ENCODE data around the gene SH3PXD2A. TPM values are rescaled to one million over a fixed set of nuclear protein-coding genes. Genes with fewer than 3 reads are reported as not detected.

SH3PXD2A gene
- total and polyA plus RNA-seq, 7 experiments from 2014 or later, result 0.54 to 20.5 (median 9.9) TPM

GRCh38 chr10:103808780-103809179, 46.6 kb downstream of the SH3PXD2A start:
- H3K36me3 Mint-ChIP-seq, result no peaks in the 10 kb centered on the region
- POLR2A ChIA-PET, result no interaction called here
- intact Hi-C loops (cut with micrococcal nuclease), result no loop called here

GRCh38 chr10:103807996-103808395, 47.4 kb downstream of the SH3PXD2A start:
- no peak overlapping the region for H3K4me3 ChIP-seq (ENCODE audit: low read length)
- peaks cover 0 to 5% of the 10 kb centered on the region in 2 donors for H3K4me1 ChIP-seq (ENCODE audit: control insufficient read depth in 2 of 2, insufficient read depth in 2 of 2, low read length in 2 of 2)
- H3K36me3 ChIP-seq (ENCODE audit: control insufficient read depth in 2 of 3, insufficient read depth in 3 of 3, low read length in 3 of 3), result no peaks in the 10 kb centered on the region
- H3K9me3 ChIP-seq (ENCODE audit: control insufficient read depth in 2 of 3, low read length in 3 of 3), result no peaks in the 10 kb centered on the region
- peaks cover 9 to 17% (median 12%) of the 10 kb centered on the region in 7 donors for H3K4me1 Mint-ChIP-seq
- ChIA-PET CTCF (no interaction called here), POLR2A (no interaction called here)
- peaks cover 0 to 4% (median 0%) of the 10 kb centered on the region in 5 donors for H3K27me3 Mint-ChIP-seq
- H3K36me3 Mint-ChIP-seq, result no peaks in the 10 kb centered on the region
- H3K4me3 Mint-ChIP-seq, result no peak overlapping the region
- H3K27ac ChIP-seq (ENCODE audit: low read depth, low read length), result no peak overlapping the region
- H3K27me3 ChIP-seq (ENCODE audit: control insufficient read depth in 2 of 2, insufficient read depth in 2 of 2, low read length in 2 of 2), result no peaks in the 10 kb centered on the region
- ATAC-seq (no peak), DNase-seq (no peak)
- H3K9me3 Mint-ChIP-seq, result no peaks in the 10 kb centered on the region
- intact Hi-C loops (cut with micrococcal nuclease), result no loop called here
- no peak overlapping the region for H3K27ac Mint-ChIP-seq

More at GRCh38 chr10:103808780-103809179, 46.6 kb downstream of the SH3PXD2A start:
- DNase-seq, result no peak
- no peak overlapping the region for H3K4me3 Mint-ChIP-seq
- H3K27me3 ChIP-seq (ENCODE audit: control insufficient read depth in 2 of 2, insufficient read depth in 2 of 2, low read length in 2 of 2), result no peaks in the 10 kb centered on the region
- no peak for ATAC-seq
- H3K4me1 ChIP-seq (ENCODE audit: control insufficient read depth in 2 of 2, insufficient read depth in 2 of 2, low read length in 2 of 2), result peaks cover 0 to 4% of the 10 kb centered on the region in 2 donors
- H3K27ac Mint-ChIP-seq, result no peak overlapping the region
- no peaks in the 10 kb centered on the region for H3K36me3 ChIP-seq (ENCODE audit: control insufficient read depth in 2 of 3, insufficient read depth in 3 of 3, low read length in 3 of 3)
- peaks cover 0 to 4% (median 0%) of the 10 kb centered on the region in 5 donors for H3K27me3 Mint-ChIP-seq
- no peaks in the 10 kb centered on the region for H3K9me3 ChIP-seq (ENCODE audit: control insufficient read depth in 2 of 3, low read length in 3 of 3)
- CTCF ChIA-PET, result interaction anchor here (0.7 kb wide), 1 partner anchor 97 kb away, joined by 3 read pairs; no protein-coding TSS in a partner anchor
- H3K9me3 Mint-ChIP-seq, result no peaks in the 10 kb centered on the region
- H3K27ac ChIP-seq (ENCODE audit: low read depth, low read length), result no peak overlapping the region
- H3K4me1 Mint-ChIP-seq, result peaks cover 5 to 11% (median 7%) of the 10 kb centered on the region in 7 donors
- H3K4me3 ChIP-seq (ENCODE audit: low read length), result no peak overlapping the region

DNA sequence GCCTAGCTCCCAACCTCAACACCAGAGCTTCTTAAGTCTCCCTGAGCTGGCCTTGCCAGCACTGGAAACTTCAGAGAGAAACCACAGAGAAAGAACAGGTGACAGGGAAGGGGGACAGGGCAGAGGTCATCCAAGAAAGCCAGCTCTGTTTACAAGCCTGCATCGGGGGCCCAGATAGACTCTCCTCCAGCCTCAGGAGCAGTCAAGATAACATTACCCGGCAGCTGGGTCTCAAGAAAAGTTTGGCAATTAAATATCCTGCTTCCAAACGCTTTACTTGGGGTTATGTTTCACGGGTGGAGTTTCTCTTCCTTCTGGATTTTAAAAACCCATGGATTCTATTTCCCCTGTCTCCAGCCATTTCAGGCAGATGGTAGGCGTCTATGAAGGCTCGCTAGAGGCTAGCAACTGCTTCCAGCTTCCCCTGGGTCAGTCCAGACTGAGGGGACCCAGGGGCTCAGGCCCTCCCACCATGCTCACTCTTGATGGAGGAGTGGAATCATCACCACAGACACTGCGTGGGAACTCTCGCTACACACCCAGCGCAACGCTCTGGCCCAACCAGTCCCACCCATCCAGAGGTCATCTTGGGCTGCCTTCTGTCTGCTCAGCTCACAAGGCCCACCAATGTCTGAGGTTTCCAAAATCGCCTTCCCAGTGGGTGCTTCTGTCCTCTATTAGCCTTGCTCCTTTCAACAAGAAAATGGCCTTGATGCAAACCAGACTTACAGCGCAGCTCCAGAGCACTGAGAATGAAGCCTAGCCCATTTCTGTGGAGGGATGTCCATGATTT, 48.8 kb downstream of the SH3PXD2A start:
- H3K36me3 ChIP-seq (ENCODE audit: control insufficient read depth in 2 of 3, insufficient read depth in 3 of 3, low read length in 3 of 3), result no peaks in the 10 kb centered on the region
- no peak overlapping the region for H3K4me3 ChIP-seq (ENCODE audit: low read length)
- peaks cover 0 to 5% of the 10 kb centered on the region in 2 donors for H3K4me1 ChIP-seq (ENCODE audit: control insufficient read depth in 2 of 2, insufficient read depth in 2 of 2, low read length in 2 of 2)
- no peaks in the 10 kb centered on the region for H3K9me3 ChIP-seq (ENCODE audit: control insufficient read depth in 2 of 3, low read length in 3 of 3)
- H3K27me3 ChIP-seq (ENCODE audit: control insufficient read depth in 2 of 2, insufficient read depth in 2 of 2, low read length in 2 of 2), result no peaks in the 10 kb centered on the region
- Mint-ChIP-seq H3K27me3 (peaks cover 0 to 4% (median 0%) of the 10 kb centered on the region in 5 donors), H3K4me1 (peaks cover 9 to 16% (median 12%) of the 10 kb centered on the region in 7 donors), H3K9me3 (no peaks in the 10 kb centered on the region), H3K27ac (no peak overlapping the region), H3K4me3 (no peak overlapping the region), H3K36me3 (no peaks in the 10 kb centered on the region)
- no peak for ATAC-seq
- DNase-seq, result no peak
- CTCF ChIA-PET, result no interaction called here
- H3K27ac ChIP-seq (ENCODE audit: low read depth, low read length), result no peak overlapping the region
- intact Hi-C loops (cut with micrococcal nuclease), result no loop called here
- POLR2A ChIA-PET, result no interaction called here

- Mint-ChIP-seq H3K4me3 (no peak overlapping the region), H3K9me3 (no peaks in the 10 kb centered on the region), H3K4me1 (peaks cover 11 to 22% (median 18%) of the 10 kb centered on the region in 7 donors), H3K27me3 (peaks cover 0 to 4% (median 0%) of the 10 kb centered on the region in 5 donors), H3K27ac (no peak overlapping the region), H3K36me3 (no peaks in the 10 kb centered on the region)
- Histone ChIP-seq H3K9me3 (ENCODE audit: control insufficient read depth in 2 of 3, low read length in 3 of 3) (no peaks in the 10 kb centered on the region), H3K36me3 (ENCODE audit: control insufficient read depth in 2 of 3, insufficient read depth in 3 of 3, low read length in 3 of 3) (no peaks in the 10 kb centered on the region), H3K4me3 (ENCODE audit: low read length) (no peak overlapping the region), H3K4me1 (ENCODE audit: control insufficient read depth in 2 of 2, insufficient read depth in 2 of 2, low read length in 2 of 2) (peaks cover 5% of the 10 kb centered on the region in 2 donors), H3K27ac (ENCODE audit: low read depth, low read length) (no peak overlapping the region), H3K27me3 (ENCODE audit: control insufficient read depth in 2 of 2, insufficient read depth in 2 of 2, low read length in 2 of 2) (no peaks in the 10 kb centered on the region)
- POLR2A ChIA-PET, result no interaction called here
- ATAC-seq (no peak), DNase-seq (no peak)
- intact Hi-C loops (cut with micrococcal nuclease), result no loop called here
- CTCF ChIA-PET, result no interaction called here
These were observed 49.6 kb downstream of the SH3PXD2A start for GRCh38 chr10:103805781-103806180.

DNA sequence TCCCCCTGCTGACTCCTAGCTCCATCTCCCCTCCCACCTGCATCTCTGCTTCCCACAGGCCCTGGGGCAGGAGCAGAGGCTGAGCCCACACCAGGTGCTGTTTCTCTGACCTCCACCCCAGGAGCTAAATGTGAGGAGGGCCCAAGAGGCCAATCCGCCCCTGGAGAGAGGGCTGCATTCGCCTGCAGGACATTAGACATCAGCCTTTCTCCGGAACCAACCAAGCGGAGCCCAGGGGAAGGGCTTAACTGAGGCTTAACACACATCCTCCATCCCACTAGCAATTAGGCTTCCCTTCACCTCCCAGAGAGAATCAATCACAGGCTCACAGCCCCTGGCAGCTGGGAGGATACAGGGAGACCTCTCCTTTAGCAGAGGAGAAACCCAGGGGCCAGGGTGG, 50.5 kb downstream of the SH3PXD2A start:
- Mint-ChIP-seq H3K9me3 (no peaks in the 10 kb centered on the region), H3K27me3 (peaks cover 0 to 2% (median 0%) of the 10 kb centered on the region in 5 donors), H3K4me1 (peaks cover 11 to 31% (median 24%) of the 10 kb centered on the region in 7 donors), H3K36me3 (no peaks in the 10 kb centered on the region), H3K27ac (no peak overlapping the region), H3K4me3 (no peak overlapping the region)
- no peak for ATAC-seq
- H3K27ac ChIP-seq (ENCODE audit: low read depth, low read length), result no peak overlapping the region
- no peak for DNase-seq
- CTCF ChIA-PET, result no interaction called here
- peaks cover 9 to 13% of the 10 kb centered on the region in 2 donors for H3K4me1 ChIP-seq (ENCODE audit: control insufficient read depth in 2 of 2, insufficient read depth in 2 of 2, low read length in 2 of 2)
- no peaks in the 10 kb centered on the region for H3K27me3 ChIP-seq (ENCODE audit: control insufficient read depth in 2 of 2, insufficient read depth in 2 of 2, low read length in 2 of 2)
- POLR2A ChIA-PET, result no interaction called here
- intact Hi-C loops (cut with micrococcal nuclease), result loop anchor here (5.0 kb wide), 2 partner anchors 38 to 48 kb away; no protein-coding TSS in a partner anchor
- no peaks in the 10 kb centered on the region for H3K9me3 ChIP-seq (ENCODE audit: control insufficient read depth in 2 of 3, low read length in 3 of 3)
- no peak overlapping the region for H3K4me3 ChIP-seq (ENCODE audit: low read length)
- no peaks in the 10 kb centered on the region for H3K36me3 ChIP-seq (ENCODE audit: control insufficient read depth in 2 of 3, insufficient read depth in 3 of 3, low read length in 3 of 3)

DNA sequence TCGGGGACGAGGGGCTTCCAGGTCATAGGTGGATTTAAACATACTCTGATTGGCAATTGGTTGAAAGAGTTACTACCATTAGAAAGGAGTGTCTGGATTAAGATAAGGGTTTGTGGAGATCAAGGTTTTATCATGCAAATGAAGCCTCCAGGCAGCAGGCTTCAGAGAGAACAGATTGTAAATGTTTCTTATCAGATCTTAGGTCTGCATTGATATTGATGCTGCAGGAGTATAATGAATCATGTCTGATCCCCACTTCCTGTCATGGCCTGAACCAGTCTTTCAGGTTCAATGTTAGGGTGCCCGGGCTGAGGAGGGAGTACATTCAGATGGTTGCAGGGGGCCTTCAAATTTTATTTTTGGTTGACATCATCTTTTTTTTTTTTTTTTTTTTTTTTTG, 51.4 kb downstream of the SH3PXD2A start:
- DNase-seq (peak in 7 of 9 donors; percentile 7 to 42 (median 34)), ATAC-seq (peak; percentile 56)
- H3K27ac ChIP-seq (ENCODE audit: low read depth, low read length), result no peak overlapping the region
- Mint-ChIP-seq H3K27ac (peak overlapping the region in 8 of 9 donors; percentile 16 to 70 (median 39)), H3K4me3 (peak overlapping the region in 3 of 10 donors; percentile 1 to 66 (median 35)), H3K36me3 (peaks cover 0 to 2% (median 0%) of the 10 kb centered on the region in 5 donors), H3K4me1 (peaks cover 11 to 36% (median 24%) of the 10 kb centered on the region in 7 donors), H3K27me3 (peaks cover 0 to 2% (median 0%) of the 10 kb centered on the region in 5 donors), H3K9me3 (no peaks in the 10 kb centered on the region)
- H3K9me3 ChIP-seq (ENCODE audit: control insufficient read depth in 2 of 3, low read length in 3 of 3), result no peaks in the 10 kb centered on the region
- intact Hi-C loops (cut with micrococcal nuclease), result loop anchor here (5.0 kb wide), 2 partner anchors 37 to 47 kb away; no protein-coding TSS in a partner anchor
- no peak overlapping the region for H3K4me3 ChIP-seq (ENCODE audit: low read length)
- H3K4me1 ChIP-seq (ENCODE audit: control insufficient read depth in 2 of 2, insufficient read depth in 2 of 2, low read length in 2 of 2), result peaks cover 9 to 13% of the 10 kb centered on the region in 2 donors
- no peaks in the 10 kb centered on the region for H3K27me3 ChIP-seq (ENCODE audit: control insufficient read depth in 2 of 2, insufficient read depth in 2 of 2, low read length in 2 of 2)
- ChIA-PET POLR2A (no interaction called here), CTCF (interaction anchor here (0.9 to 1.5 kb wide), 2 partner anchors 10 to 93 kb away, joined by 3 read pairs; no protein-coding TSS in a partner anchor)
- no peaks in the 10 kb centered on the region for H3K36me3 ChIP-seq (ENCODE audit: control insufficient read depth in 2 of 3, insufficient read depth in 3 of 3, low read length in 3 of 3)
